ENCODE results near the gene GALNT14. TPM values are rescaled to one million over a fixed set of nuclear protein-coding genes. Genes with fewer than 3 reads are reported as not detected.

The GALNT14 gene
- total and polyA plus RNA-seq, 10 of the 15 experiments (the other 5 are each of a cell fraction or from before 2014, with no cell fraction given): 3.7 to 17.8 (median 6.0) TPM

DNA sequence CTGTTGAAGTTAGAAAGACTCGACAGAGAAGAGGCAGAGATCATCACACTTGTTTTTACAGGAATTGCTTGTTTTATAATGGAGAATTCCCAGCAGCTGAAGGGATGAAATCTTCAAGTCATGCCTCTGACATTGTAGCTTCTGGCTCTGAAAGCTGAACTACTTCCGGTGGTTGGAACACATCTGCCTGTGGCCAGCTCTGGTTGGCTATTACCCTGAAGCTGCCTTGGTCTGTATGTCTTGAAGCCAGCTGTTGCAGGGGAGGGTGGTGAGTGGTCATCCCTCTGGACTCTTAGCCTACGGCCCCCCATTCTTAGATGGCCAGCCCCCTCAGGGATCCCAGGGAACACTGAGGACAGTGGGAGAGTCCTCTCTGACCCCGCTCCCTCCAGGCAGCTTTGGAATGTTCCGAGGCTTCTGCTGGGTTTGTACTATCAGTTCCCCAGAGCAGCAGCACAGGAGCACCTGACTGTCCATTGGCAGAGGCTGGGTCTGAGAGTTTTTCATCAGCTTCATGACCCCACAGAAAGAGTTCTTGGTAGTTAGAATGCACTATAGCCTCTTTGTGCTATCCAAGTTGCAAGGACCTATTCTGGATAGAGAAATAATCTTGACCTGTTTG lies 243.6 kb downstream of the GALNT14 start:
- Histone ChIP-seq H4K20me1 (ENCODE audit: control insufficient read depth, insufficient read depth) (no peaks in the 10 kb centered on the region), H3K27me3 (replicated peaks in 1 of 2; ENCODE audit: control insufficient read depth in 2 of 2, insufficient read depth in 2 of 2, low read length in 1 of 2) (no peaks in the 10 kb centered on the region), H2AFZ (ENCODE audit: control insufficient read depth, low read depth, low read length) (no peak overlapping the region), H3K79me2 (ENCODE audit: control insufficient read depth, insufficient read depth, low read length) (no peaks in the 10 kb centered on the region), H3K9me3 (replicated peaks; ENCODE audit: control insufficient read depth, insufficient read depth, low read length) (no peaks in the 10 kb centered on the region), H3K9ac (ENCODE audit: control insufficient read depth, insufficient read depth, low read length) (no peak overlapping the region), H3K4me2 (ENCODE audit: control insufficient read depth, insufficient read depth) (no peak overlapping the region), H3K4me3 (no peak overlapping the region), H3K36me3 (ENCODE audit: control insufficient read depth in 2 of 2, insufficient read depth in 2 of 2, low read length in 1 of 2) (no peaks in the 10 kb centered on the region), H3K27ac (ENCODE audit: control insufficient read depth, insufficient read depth) (no peak overlapping the region), H3K4me1 (ENCODE audit: control insufficient read depth, insufficient read depth, low read length) (no peaks in the 10 kb centered on the region)
- no peak for ATAC-seq
- CTCF ChIA-PET: no interaction called here
- POLR2A ChIA-PET: no interaction called here
- SMC1A ChIA-PET (ENCODE audit: uncharacterized antibody, unreplicated experiment): interaction anchor here (1.8 kb wide), 1 partner anchor 12 kb away, joined by 4 read pairs; no protein-coding TSS in a partner anchor
- RAD21 ChIA-PET (ENCODE audit: unreplicated experiment): no interaction called here
- FAIRE-seq: no peak
- no peak for DNase-seq (ENCODE audit: low read depth, low spot score)
- intact Hi-C loops (cut with micrococcal nuclease; ENCODE audit: unreplicated experiment) (no loop called here), in situ Hi-C loops (cut with MboI) (no loop called here)
- no TSS peak for BruUV-seq (replicated peaks)
- WGBS (ENCODE audit: insufficient coverage, insufficient replicate concordance, low lambda C conversion rate, missing lambda C conversion rate): 11% methylated on average over 5 of the region's 5 CpGs
- TF ChIP-seq IKZF1 (conservative IDR thresholded peaks at IDR 0.05) (no peak), BMI1 (IDR thresholded peaks at IDR 0.05; ENCODE audit: borderline replicate concordance) (no peak), FOXK2 (IDR thresholded peaks at IDR 0.05) (no peak), IRF4 (IDR thresholded peaks at IDR 0.05; ENCODE audit: low read depth, low read length) (no peak), GATAD2B (conservative IDR thresholded peaks at IDR 0.05; ENCODE audit: low read depth) (no peak), MEF2B (IDR thresholded peaks at IDR 0.05; ENCODE audit: partially characterized antibody, poor library complexity, severe bottlenecking) (no peak), RAD51 (IDR thresholded peaks at IDR 0.05) (no peak), ASH2L (IDR thresholded peaks at IDR 0.05; ENCODE audit: borderline replicate concordance, low read depth) (no peak)
- TF ChIP-seq, protein P1, sequence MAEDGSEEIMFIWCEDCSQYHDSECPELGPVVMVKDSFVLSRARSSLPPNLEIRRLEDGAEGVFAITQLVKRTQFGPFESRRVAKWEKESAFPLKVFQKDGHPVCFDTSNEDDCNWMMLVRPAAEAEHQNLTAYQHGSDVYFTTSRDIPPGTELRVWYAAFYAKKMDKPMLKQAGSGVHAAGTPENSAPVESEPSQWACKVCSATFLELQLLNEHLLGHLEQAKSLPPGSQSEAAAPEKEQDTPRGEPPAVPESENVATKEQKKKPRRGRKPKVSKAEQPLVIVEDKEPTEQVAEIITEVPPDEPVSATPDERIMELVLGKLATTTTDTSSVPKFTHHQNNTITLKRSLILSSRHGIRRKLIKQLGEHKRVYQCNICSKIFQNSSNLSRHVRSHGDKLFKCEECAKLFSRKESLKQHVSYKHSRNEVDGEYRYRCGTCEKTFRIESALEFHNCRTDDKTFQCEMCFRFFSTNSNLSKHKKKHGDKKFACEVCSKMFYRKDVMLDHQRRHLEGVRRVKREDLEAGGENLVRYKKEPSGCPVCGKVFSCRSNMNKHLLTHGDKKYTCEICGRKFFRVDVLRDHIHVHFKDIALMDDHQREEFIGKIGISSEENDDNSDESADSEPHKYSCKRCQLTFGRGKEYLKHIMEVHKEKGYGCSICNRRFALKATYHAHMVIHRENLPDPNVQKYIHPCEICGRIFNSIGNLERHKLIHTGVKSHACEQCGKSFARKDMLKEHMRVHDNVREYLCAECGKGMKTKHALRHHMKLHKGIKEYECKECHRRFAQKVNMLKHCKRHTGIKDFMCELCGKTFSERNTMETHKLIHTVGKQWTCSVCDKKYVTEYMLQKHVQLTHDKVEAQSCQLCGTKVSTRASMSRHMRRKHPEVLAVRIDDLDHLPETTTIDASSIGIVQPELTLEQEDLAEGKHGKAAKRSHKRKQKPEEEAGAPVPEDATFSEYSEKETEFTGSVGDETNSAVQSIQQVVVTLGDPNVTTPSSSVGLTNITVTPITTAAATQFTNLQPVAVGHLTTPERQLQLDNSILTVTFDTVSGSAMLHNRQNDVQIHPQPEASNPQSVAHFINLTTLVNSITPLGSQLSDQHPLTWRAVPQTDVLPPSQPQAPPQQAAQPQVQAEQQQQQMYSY (CRISPR knock-in tag; IDR thresholded peaks at IDR 0.05): no peak
- TF ChIP-seq, protein P2, sequence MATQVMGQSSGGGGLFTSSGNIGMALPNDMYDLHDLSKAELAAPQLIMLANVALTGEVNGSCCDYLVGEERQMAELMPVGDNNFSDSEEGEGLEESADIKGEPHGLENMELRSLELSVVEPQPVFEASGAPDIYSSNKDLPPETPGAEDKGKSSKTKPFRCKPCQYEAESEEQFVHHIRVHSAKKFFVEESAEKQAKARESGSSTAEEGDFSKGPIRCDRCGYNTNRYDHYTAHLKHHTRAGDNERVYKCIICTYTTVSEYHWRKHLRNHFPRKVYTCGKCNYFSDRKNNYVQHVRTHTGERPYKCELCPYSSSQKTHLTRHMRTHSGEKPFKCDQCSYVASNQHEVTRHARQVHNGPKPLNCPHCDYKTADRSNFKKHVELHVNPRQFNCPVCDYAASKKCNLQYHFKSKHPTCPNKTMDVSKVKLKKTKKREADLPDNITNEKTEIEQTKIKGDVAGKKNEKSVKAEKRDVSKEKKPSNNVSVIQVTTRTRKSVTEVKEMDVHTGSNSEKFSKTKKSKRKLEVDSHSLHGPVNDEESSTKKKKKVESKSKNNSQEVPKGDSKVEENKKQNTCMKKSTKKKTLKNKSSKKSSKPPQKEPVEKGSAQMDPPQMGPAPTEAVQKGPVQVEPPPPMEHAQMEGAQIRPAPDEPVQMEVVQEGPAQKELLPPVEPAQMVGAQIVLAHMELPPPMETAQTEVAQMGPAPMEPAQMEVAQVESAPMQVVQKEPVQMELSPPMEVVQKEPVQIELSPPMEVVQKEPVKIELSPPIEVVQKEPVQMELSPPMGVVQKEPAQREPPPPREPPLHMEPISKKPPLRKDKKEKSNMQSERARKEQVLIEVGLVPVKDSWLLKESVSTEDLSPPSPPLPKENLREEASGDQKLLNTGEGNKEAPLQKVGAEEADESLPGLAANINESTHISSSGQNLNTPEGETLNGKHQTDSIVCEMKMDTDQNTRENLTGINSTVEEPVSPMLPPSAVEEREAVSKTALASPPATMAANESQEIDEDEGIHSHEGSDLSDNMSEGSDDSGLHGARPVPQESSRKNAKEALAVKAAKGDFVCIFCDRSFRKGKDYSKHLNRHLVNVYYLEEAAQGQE (IDR thresholded peaks at IDR 0.05; ENCODE audit: low read depth, low read length): no peak
- TF ChIP-seq, protein P3, sequence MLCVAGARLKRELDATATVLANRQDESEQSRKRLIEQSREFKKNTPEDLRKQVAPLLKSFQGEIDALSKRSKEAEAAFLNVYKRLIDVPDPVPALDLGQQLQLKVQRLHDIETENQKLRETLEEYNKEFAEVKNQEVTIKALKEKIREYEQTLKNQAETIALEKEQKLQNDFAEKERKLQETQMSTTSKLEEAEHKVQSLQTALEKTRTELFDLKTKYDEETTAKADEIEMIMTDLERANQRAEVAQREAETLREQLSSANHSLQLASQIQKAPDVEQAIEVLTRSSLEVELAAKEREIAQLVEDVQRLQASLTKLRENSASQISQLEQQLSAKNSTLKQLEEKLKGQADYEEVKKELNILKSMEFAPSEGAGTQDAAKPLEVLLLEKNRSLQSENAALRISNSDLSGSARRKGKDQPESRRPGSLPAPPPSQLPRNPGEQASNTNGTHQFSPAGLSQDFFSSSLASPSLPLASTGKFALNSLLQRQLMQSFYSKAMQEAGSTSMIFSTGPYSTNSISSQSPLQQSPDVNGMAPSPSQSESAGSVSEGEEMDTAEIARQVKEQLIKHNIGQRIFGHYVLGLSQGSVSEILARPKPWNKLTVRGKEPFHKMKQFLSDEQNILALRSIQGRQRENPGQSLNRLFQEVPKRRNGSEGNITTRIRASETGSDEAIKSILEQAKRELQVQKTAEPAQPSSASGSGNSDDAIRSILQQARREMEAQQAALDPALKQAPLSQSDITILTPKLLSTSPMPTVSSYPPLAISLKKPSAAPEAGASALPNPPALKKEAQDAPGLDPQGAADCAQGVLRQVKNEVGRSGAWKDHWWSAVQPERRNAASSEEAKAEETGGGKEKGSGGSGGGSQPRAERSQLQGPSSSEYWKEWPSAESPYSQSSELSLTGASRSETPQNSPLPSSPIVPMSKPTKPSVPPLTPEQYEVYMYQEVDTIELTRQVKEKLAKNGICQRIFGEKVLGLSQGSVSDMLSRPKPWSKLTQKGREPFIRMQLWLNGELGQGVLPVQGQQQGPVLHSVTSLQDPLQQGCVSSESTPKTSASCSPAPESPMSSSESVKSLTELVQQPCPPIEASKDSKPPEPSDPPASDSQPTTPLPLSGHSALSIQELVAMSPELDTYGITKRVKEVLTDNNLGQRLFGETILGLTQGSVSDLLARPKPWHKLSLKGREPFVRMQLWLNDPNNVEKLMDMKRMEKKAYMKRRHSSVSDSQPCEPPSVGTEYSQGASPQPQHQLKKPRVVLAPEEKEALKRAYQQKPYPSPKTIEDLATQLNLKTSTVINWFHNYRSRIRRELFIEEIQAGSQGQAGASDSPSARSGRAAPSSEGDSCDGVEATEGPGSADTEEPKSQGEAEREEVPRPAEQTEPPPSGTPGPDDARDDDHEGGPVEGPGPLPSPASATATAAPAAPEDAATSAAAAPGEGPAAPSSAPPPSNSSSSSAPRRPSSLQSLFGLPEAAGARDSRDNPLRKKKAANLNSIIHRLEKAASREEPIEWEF (IDR thresholded peaks at IDR 0.05; ENCODE audit: insufficient replicate concordance, low read depth, low read length): no peak
